ENCODE measurements around the gene LCOR. TPM values are rescaled to one million over a fixed set of nuclear protein-coding genes. Genes with fewer than 3 reads are reported as not detected.

Gene LCOR
- total and polyA plus RNA-seq, 2 of the 13 experiments (the other 11 are each of a cell fraction or from before 2014, with no cell fraction given): 12.4 to 23.7 TPM

DNA sequence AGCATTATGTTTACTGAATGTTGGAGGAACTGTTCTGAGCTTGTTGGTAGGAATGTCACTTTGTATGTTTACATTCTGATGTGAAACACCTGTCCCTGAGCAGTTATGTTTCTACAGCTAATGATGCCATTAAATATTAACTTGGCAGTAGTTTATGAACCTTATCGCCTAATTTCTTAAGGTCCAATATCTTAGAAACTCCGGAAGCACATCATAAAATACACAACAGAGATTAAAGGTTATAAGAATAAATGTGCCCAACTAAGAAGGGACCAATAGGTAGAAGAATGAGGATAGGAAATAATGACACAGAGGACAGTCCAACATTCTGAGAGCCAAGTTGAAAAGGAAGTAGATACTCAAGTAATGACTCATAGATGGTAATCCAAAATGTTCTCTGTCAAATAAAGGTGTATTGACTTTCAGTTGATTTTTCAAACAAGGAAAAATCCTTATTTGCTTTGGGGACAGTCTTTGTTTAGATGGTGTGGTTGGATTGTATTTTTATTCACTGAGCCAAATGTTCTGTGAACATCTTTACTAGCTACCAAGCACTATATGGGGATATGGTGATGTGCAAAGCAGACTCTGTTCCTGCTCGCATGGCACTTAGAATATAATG, 31.9 kb downstream of the LCOR start (continued):
- TF ChIP-seq, protein P1, sequence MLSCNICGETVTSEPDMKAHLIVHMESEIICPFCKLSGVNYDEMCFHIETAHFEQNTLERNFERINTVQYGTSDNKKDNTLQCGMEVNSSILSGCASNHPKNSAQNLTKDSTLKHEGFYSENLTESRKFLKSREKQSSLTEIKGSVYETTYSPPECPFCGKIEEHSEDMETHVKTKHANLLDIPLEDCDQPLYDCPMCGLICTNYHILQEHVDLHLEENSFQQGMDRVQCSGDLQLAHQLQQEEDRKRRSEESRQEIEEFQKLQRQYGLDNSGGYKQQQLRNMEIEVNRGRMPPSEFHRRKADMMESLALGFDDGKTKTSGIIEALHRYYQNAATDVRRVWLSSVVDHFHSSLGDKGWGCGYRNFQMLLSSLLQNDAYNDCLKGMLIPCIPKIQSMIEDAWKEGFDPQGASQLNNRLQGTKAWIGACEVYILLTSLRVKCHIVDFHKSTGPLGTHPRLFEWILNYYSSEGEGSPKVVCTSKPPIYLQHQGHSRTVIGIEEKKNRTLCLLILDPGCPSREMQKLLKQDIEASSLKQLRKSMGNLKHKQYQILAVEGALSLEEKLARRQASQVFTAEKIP (CRISPR knock-in tag; IDR thresholded peaks at IDR 0.05; ENCODE audit: borderline replicate concordance): no peak
- no peak for TF ChIP-seq HDAC1 (CRISPR knock-in tag; IDR thresholded peaks at IDR 0.05)
- TF ChIP-seq ZMYM3 (CRISPR knock-in tag; IDR thresholded peaks at IDR 0.05): no peak
- TF ChIP-seq, protein P2, sequence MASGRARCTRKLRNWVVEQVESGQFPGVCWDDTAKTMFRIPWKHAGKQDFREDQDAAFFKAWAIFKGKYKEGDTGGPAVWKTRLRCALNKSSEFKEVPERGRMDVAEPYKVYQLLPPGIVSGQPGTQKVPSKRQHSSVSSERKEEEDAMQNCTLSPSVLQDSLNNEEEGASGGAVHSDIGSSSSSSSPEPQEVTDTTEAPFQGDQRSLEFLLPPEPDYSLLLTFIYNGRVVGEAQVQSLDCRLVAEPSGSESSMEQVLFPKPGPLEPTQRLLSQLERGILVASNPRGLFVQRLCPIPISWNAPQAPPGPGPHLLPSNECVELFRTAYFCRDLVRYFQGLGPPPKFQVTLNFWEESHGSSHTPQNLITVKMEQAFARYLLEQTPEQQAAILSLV (CRISPR knock-in tag; IDR thresholded peaks at IDR 0.05; ENCODE audit: borderline replicate concordance): no peak
- no peak for TF ChIP-seq U2AF1 (optimal IDR thresholded peaks at IDR 0.05; ENCODE audit: low read depth, low read length)
- TF ChIP-seq, protein P3, sequence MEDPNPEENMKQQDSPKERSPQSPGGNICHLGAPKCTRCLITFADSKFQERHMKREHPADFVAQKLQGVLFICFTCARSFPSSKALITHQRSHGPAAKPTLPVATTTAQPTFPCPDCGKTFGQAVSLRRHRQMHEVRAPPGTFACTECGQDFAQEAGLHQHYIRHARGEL (CRISPR knock-in tag; IDR thresholded peaks at IDR 0.05): no peak
- TF ChIP-seq ZNF644 (CRISPR knock-in tag; IDR thresholded peaks at IDR 0.05; ENCODE audit: low read depth): no peak
- TF ChIP-seq, protein P4, sequence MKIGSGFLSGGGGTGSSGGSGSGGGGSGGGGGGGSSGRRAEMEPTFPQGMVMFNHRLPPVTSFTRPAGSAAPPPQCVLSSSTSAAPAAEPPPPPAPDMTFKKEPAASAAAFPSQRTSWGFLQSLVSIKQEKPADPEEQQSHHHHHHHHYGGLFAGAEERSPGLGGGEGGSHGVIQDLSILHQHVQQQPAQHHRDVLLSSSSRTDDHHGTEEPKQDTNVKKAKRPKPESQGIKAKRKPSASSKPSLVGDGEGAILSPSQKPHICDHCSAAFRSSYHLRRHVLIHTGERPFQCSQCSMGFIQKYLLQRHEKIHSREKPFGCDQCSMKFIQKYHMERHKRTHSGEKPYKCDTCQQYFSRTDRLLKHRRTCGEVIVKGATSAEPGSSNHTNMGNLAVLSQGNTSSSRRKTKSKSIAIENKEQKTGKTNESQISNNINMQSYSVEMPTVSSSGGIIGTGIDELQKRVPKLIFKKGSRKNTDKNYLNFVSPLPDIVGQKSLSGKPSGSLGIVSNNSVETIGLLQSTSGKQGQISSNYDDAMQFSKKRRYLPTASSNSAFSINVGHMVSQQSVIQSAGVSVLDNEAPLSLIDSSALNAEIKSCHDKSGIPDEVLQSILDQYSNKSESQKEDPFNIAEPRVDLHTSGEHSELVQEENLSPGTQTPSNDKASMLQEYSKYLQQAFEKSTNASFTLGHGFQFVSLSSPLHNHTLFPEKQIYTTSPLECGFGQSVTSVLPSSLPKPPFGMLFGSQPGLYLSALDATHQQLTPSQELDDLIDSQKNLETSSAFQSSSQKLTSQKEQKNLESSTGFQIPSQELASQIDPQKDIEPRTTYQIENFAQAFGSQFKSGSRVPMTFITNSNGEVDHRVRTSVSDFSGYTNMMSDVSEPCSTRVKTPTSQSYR (CRISPR knock-in tag; IDR thresholded peaks at IDR 0.05; ENCODE audit: borderline replicate concordance): peak; percentile 38; the same call in 1 of the 2 replicates
- TF ChIP-seq SCMH1 (CRISPR knock-in tag; IDR thresholded peaks at IDR 0.05; ENCODE audit: borderline replicate concordance): no peak
- peak; percentile 93 for TF ChIP-seq FOXA3 (CRISPR knock-in tag; IDR thresholded peaks at IDR 0.05)
- no peak for TF ChIP-seq ZNF510 (CRISPR knock-in tag; IDR thresholded peaks at IDR 0.05; ENCODE audit: low read depth)
- TF ChIP-seq, protein P5, sequence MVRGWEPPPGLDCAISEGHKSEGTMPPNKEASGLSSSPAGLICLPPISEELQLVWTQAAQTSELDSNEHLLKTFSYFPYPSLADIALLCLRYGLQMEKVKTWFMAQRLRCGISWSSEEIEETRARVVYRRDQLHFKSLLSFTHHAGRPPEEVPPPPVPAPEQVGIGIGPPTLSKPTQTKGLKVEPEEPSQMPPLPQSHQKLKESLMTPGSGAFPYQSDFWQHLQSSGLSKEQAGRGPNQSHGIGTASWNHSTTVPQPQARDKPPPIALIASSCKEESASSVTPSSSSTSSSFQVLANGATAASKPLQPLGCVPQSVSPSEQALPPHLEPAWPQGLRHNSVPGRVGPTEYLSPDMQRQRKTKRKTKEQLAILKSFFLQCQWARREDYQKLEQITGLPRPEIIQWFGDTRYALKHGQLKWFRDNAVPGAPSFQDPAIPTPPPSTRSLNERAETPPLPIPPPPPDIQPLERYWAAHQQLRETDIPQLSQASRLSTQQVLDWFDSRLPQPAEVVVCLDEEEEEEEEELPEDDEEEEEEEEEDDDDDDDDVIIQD (CRISPR knock-in tag; IDR thresholded peaks at IDR 0.05; ENCODE audit: low read depth): 0 out of 2 replicates have a peak, but pooled peaks have one; percentile 39
- TF ChIP-seq, protein P6, sequence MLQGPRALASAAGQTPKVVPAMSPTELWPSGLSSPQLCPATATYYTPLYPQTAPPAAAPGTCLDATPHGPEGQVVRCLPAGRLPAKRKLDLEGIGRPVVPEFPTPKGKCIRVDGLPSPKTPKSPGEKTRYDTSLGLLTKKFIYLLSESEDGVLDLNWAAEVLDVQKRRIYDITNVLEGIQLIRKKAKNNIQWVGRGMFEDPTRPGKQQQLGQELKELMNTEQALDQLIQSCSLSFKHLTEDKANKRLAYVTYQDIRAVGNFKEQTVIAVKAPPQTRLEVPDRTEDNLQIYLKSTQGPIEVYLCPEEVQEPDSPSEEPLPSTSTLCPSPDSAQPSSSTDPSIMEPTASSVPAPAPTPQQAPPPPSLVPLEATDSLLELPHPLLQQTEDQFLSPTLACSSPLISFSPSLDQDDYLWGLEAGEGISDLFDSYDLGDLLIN (CRISPR knock-in tag; IDR thresholded peaks at IDR 0.05; ENCODE audit: borderline replicate concordance): no peak
- no peak for TF ChIP-seq CBX5 (CRISPR knock-in tag; IDR thresholded peaks at IDR 0.05; ENCODE audit: borderline replicate concordance)
- TF ChIP-seq FOXK2 (IDR thresholded peaks at IDR 0.05): peak; percentile 44; the same call in 1 of the 2 replicates
- TF ChIP-seq, protein P7, sequence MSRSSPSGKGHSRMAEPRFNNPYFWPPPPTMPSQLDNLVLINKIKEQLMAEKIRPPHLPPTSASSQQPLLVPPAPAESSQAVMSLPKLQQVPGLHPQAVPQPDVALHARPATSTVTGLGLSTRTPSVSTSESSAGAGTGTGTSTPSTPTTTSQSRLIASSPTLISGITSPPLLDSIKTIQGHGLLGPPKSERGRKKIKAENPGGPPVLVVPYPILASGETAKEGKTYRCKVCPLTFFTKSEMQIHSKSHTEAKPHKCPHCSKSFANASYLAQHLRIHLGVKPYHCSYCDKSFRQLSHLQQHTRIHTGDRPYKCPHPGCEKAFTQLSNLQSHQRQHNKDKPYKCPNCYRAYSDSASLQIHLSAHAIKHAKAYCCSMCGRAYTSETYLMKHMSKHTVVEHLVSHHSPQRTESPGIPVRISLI (CRISPR knock-in tag; IDR thresholded peaks at IDR 0.05; ENCODE audit: borderline replicate concordance): no peak
